Endothelial cell of umbilical vein (primary cell): ENCODE measurements around the gene APOC1. TPM values are rescaled to one million over a fixed set of nuclear protein-coding genes. Genes with fewer than 3 reads are reported as not detected.

Source experiments
- BruUV-seq: library from RNA; stranded (reverse); fragments of 400-500 nt; replicated peaks from 2 replicates; lab custom pipeline; 2021; lab: Mats Ljungman, UMichigan
- CTCF ChIA-PET: fragments of 300-600, 350-600 bp; sonication (Branson Sonifier 250); formaldehyde crosslinking; loops from one replicate; lab custom pipeline; 2021; ENCODE audit warnings: antibody characterized with exemption, inconsistent platforms; lab: Charles Lee
- POLR2A ChIA-PET: fragments of 300-600, 350-600 bp; sonication (Branson Sonifier 250); formaldehyde crosslinking; loops from one replicate; lab custom pipeline; 2021; ENCODE audit warnings: antibody characterized with exemption, inconsistent platforms; lab: Charles Lee
- DNase-seq: peaks from one replicate; pipeline ENCODE4 v3.0.0-alpha.2; 2011; ENCODE audit warnings: low read depth, low spot score
- FAIRE-seq: peaks from 2 replicates; lab custom pipeline; 2011; peaks lifted over from hg19 to GRCh38; lab: Jason Lieb, UNC
- H2AFZ ChIP-seq: 2 replicates; pipeline ENCODE4 v1.6.0; 2012; ENCODE audit warnings: low read depth, low read length, control low read depth, inconsistent platforms
- H3K27ac ChIP-seq: 2 replicates; pipeline ENCODE4 v1.5.1; 2011; ENCODE audit warnings: low read depth, mild to moderate bottlenecking, control low read depth, low read length, moderate library complexity; ENCODE audit not compliant: insufficient read depth
- H3K27me3 ChIP-seq, 2 experiments: 2 replicates each; pipeline versions ENCODE4 v1.6.0 to v1.6.1; 2011; ENCODE audit warnings: low read length in 2 of 2, mixed read lengths in 1 of 2; ENCODE audit not compliant: control insufficient read depth in 2 of 2, insufficient read depth in 2 of 2
- H3K36me3 ChIP-seq, 2 experiments: 2 replicates in 1 of 2; 3 replicates in 1 of 2; pipeline ENCODE4 v1.5.1; 2011; ENCODE audit warnings: low read length in 2 of 2, mild to moderate bottlenecking in 1 of 2, moderate library complexity in 1 of 2; ENCODE audit not compliant: control insufficient read depth in 2 of 2, insufficient read depth in 2 of 2; ENCODE audit errors: extremely low read depth in 1 of 2
- H3K4me1 ChIP-seq: 3 replicates; pipeline ENCODE4 v1.5.1; 2011; ENCODE audit warnings: mild to moderate bottlenecking, low read length; ENCODE audit not compliant: control insufficient read depth, insufficient read depth; ENCODE audit errors: extremely low read depth
- H3K4me2 ChIP-seq: 2 replicates; pipeline ENCODE4 v1.6.1; 2011; ENCODE audit warnings: low read length, control low read depth, mixed read lengths; ENCODE audit not compliant: insufficient read depth
- H3K4me3 ChIP-seq, 3 experiments: fragments of 200-600 bp in 1 of 3; sonication (generic), shearing (Covaris generic) in 1 of 3; replicated peaks in 1 of 3; 2 replicates each; pipeline ENCODE4 v1.5.1; 2011 to 2016; ENCODE audit warnings: control low read depth in 3 of 3, low read length in 3 of 3, mild to moderate bottlenecking in 2 of 3, inconsistent platforms in 1 of 3, low read depth in 1 of 3, moderate library complexity in 1 of 3; ENCODE audit not compliant: insufficient read depth in 1 of 3
- H3K79me2 ChIP-seq: 2 replicates; pipeline ENCODE4 v1.6.0; 2012; ENCODE audit warnings: low read length, inconsistent platforms; ENCODE audit not compliant: control insufficient read depth, insufficient read depth
- H3K9ac ChIP-seq: replicated peaks from 2 replicates; pipeline ENCODE3; 2011; ENCODE audit warnings: low read length, control low read depth; ENCODE audit not compliant: insufficient read depth; ENCODE audit errors: extremely low read depth
- H3K9me1 ChIP-seq: replicated peaks from 3 replicates; pipeline ENCODE4 v1.6.0; 2011; ENCODE audit warnings: mild to moderate bottlenecking, low read length; ENCODE audit not compliant: control insufficient read depth, insufficient read depth; ENCODE audit errors: extremely low read depth
- H3K9me3 ChIP-seq: replicated peaks from 2 replicates; pipeline ENCODE4 v1.5.1; 2012; ENCODE audit warnings: low read length, inconsistent platforms; ENCODE audit not compliant: control insufficient read depth, insufficient read depth
- H4K20me1 ChIP-seq: replicated peaks from 2 replicates; pipeline ENCODE3; 2011; ENCODE audit warnings: mild to moderate bottlenecking, low read length; ENCODE audit not compliant: control insufficient read depth, insufficient read depth; ENCODE audit errors: extremely low read depth
- EZH2 ChIP-seq: IDR thresholded peaks from 2 replicates; pipeline ENCODE4 v1.6.1; 2012; ENCODE audit warnings: borderline replicate concordance, low read depth, mild to moderate bottlenecking, moderate library complexity, low read length, inconsistent platforms; ENCODE audit not compliant: severe bottlenecking
- FOS ChIP-seq: IDR thresholded peaks from 2 replicates; pipeline ENCODE4 v1.6.1; 2011; ENCODE audit warnings: mild to moderate bottlenecking, low read length, moderate library complexity, borderline replicate concordance; ENCODE audit not compliant: insufficient read depth
- GATA2 ChIP-seq: IDR thresholded peaks from 2 replicates; pipeline ENCODE4 v1.7.0; 2011; ENCODE audit warnings: low read depth, mild to moderate bottlenecking, moderate library complexity, mixed read lengths, low read length; ENCODE audit not compliant: insufficient read length, insufficient read depth
- JUN ChIP-seq: IDR thresholded peaks from 2 replicates; pipeline ENCODE4 v1.6.1; 2011; ENCODE audit warnings: borderline replicate concordance, low read depth; ENCODE audit not compliant: insufficient read length, insufficient read depth
- MYC ChIP-seq: IDR thresholded peaks from one replicate; pipeline ENCODE4 v1.6.1; 2011; ENCODE audit warnings: mild to moderate bottlenecking, low read depth, low read length
- POLR2A ChIP-seq: IDR thresholded peaks from 2 replicates; pipeline ENCODE4 v1.6.1; 2012; ENCODE audit warnings: low read depth, mild to moderate bottlenecking, control low read depth, low read length
- POLR2AphosphoS5 ChIP-seq: IDR thresholded peaks from 2 replicates; pipeline ENCODE4 v1.6.1; 2012; ENCODE audit warnings: low read depth, mild to moderate bottlenecking, control low read depth, low read length, moderate library complexity; ENCODE audit not compliant: insufficient read depth
- dilution Hi-C: fragments of 300-500 bp; cut with MboI; formaldehyde crosslinking; loops from one replicate; pipeline ENCODE4 v1.15.0; 2019; ENCODE audit warnings: low sequenced_read_pairs; ENCODE audit not compliant: extremely low pct_ligation_motif_present
- intact Hi-C: fragments of 100-400 bp; cut with micrococcal nuclease; formaldehyde crosslinking; loops from one replicate; pipeline ENCODE4 v1.10.0; 2022
- polyA plus RNA-seq, 4 experiments: library from polyadenylated mRNA; depleted of rRNA in 3 of 4; stranded (reverse) in 3 of 4; unstranded in 1 of 4; fragments of >200 nt; gene quantifications; 2 replicates each; pipeline versions ENCODE4 v1.2.1 to v1.2.3, GENCODE V29; 2011 to 2012; ENCODE audit warnings: missing spikeins in 1 of 4
- total RNA-seq: library from RNA; stranded (reverse); gene quantifications from 2 replicates; pipeline ENCODE4 v1.2.3, GENCODE V29; 2021
- TF ChIP-seq, protein P1 (sequence below): IDR thresholded peaks from 2 replicates; pipeline ENCODE4 v1.6.1; 2011; ENCODE audit not compliant: insufficient read depth, insufficient read length
- TF ChIP-seq, protein P2 (sequence below), 2 donors: IDR thresholded peaks; 1 replicate in 1 of 2; 2 replicates in 1 of 2; pipeline ENCODE4 v1.5.1; 2011; ENCODE audit warnings: low read length in 2 of 2, mild to moderate bottlenecking in 2 of 2, moderate library complexity in 2 of 2, control low read depth in 1 of 2, inconsistent platforms in 1 of 2, low read depth in 1 of 2; ENCODE audit not compliant: insufficient read depth in 1 of 2; ENCODE audit errors: extremely low read depth in 1 of 2

The APOC1 gene
- total and polyA plus RNA-seq, 2 donors (not counting 3 experiments of a cell fraction or from before 2014, with no cell fraction given) = 5.0 to 18.5 TPM

DNA sequence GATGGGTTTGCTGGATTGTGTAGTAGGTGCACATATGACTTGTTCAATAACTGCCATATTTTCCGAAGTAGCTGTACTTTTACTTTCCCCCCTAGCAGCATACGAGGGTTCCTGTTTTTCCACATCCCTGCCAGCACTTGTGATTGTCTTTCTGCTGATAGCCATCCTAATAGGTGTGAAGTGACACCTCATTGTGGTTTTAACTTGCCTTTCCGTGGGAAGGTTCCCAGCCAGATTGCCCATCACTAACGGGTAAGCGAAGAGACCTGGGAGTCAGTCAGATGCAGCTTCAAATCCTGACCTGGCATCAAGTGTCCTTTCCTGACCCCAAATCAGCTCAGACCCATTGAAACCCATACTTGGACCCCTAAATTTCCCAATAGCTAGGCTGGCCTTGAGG, 45.3 kb downstream of the APOC1 start:
- dilution Hi-C loops (no loop called here), intact Hi-C loops (loop anchor here (10.0 kb wide), 1 partner anchor 155 kb away; the partner anchor contains the start of gene BCAM)
- Histone ChIP-seq H3K9me1 (no peaks in the 10 kb centered on the region), H3K9ac (no peak overlapping the region), H3K27me3 (no peaks in the 10 kb centered on the region), H3K9me3 (no peaks in the 10 kb centered on the region), H3K27ac (no peak overlapping the region), H4K20me1 (no peaks in the 10 kb centered on the region), H2AFZ (no peak overlapping the region), H3K4me3 (no peak overlapping the region), H3K4me2 (no peak overlapping the region), H3K79me2 (peaks cover 62% of the 10 kb centered on the region), H3K4me1 (peaks cover 11% of the 10 kb centered on the region), H3K36me3 (peaks cover 7 to 10% of the 10 kb centered on the region in 2 experiments)
- POLR2A ChIA-PET = no interaction called here
- CTCF ChIA-PET = interaction anchor here (1.0 kb wide), 1 partner anchor 54 kb away, joined by 3 read pairs; the partner anchor contains the start of gene APOE
- DNase-seq (no peak), FAIRE-seq (no peak)
- no TSS peak for BruUV-seq
- TF ChIP-seq JUN = no peak
- TF ChIP-seq, protein P1, sequence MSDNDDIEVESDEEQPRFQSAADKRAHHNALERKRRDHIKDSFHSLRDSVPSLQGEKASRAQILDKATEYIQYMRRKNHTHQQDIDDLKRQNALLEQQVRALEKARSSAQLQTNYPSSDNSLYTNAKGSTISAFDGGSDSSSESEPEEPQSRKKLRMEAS = no peak
- TF ChIP-seq POLR2AphosphoS5 = no peak
- no peak for TF ChIP-seq MYC
- no peak for TF ChIP-seq POLR2A
- TF ChIP-seq GATA2 = no peak
- TF ChIP-seq EZH2 = no peak
- no peak for TF ChIP-seq FOS
- TF ChIP-seq, protein P2, sequence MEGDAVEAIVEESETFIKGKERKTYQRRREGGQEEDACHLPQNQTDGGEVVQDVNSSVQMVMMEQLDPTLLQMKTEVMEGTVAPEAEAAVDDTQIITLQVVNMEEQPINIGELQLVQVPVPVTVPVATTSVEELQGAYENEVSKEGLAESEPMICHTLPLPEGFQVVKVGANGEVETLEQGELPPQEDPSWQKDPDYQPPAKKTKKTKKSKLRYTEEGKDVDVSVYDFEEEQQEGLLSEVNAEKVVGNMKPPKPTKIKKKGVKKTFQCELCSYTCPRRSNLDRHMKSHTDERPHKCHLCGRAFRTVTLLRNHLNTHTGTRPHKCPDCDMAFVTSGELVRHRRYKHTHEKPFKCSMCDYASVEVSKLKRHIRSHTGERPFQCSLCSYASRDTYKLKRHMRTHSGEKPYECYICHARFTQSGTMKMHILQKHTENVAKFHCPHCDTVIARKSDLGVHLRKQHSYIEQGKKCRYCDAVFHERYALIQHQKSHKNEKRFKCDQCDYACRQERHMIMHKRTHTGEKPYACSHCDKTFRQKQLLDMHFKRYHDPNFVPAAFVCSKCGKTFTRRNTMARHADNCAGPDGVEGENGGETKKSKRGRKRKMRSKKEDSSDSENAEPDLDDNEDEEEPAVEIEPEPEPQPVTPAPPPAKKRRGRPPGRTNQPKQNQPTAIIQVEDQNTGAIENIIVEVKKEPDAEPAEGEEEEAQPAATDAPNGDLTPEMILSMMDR (IDR thresholded peaks at IDR 0.05; ENCODE audit: extremely low read depth in 1 of 2, insufficient read depth in 1 of 2, low read depth in 1 of 2, low read length in 2 of 2) = no peak
